Ishikawa (cell line): Measurements from ENCODE around the gene EHD4.

Experiments used
- CEBPB ChIP-seq: IDR thresholded peaks from 2 replicates; pipeline ENCODE4 v1.6.1; 2012
- TAF1 ChIP-seq: IDR thresholded peaks from 2 replicates; pipeline ENCODE4 v1.6.1; 2012; ENCODE audit warnings: low read depth, mild to moderate bottlenecking
- TCF12 ChIP-seq: IDR thresholded peaks from 2 replicates; pipeline ENCODE4 v1.6.1; 2012; ENCODE audit warnings: low read depth
- YY1 ChIP-seq: IDR thresholded peaks from 2 replicates; pipeline ENCODE4 v1.6.1; 2012; ENCODE audit warnings: low read depth

DNA sequence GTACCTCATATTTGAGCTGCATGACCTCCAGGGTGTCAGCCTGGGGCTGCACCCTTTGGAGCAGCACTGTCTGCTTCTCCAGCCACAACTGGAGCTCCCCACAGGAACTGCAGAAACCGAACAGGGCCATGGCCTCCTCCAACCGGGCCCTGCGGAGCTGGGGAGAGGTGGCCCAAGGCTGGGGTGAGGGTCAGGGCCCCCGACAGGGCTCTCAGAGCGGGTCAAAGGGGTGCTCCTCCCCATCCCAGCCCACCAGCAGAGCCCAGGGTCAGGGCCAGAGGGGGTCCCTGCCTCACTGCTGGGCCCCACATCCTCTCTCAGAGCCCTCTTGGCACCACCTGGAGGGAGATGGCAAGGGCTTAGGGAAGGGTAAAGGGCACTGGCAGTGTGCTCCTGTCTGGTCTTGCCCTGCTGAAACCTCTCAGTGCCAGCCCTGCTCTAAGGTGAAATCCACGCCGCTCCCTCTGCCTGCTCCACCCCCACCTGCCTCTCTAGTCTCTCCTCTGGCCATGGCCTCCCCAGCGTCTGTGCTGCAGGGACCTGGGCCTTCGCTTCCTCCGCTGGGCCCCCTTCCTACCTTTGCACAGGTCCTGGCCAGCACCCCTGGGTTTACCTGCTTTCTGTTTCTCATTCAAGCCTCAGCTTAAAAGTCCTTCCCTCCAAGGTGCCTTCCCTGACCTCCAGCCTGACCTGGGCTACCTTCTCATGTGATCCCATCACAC, 92.0 kb downstream of the EHD4 start:
- TF ChIP-seq CEBPB (no peak), TAF1 (no peak), YY1 (no peak), TCF12 (no peak)
